T follicular helper cell (primary cell): ENCODE measurements around the gene ZBTB11.
"Not testable (repeated sequence)": the region's sequence is repeated elsewhere in the genome, so short reads cannot be mapped to it uniquely, and the experiment has no call there.

Experiments used
- DNase-seq: peaks from one replicate; pipeline ENCODE4 v3.0.0-alpha.2; 2020; ENCODE audit warnings: low read depth

Gene ZBTB11

DNA sequence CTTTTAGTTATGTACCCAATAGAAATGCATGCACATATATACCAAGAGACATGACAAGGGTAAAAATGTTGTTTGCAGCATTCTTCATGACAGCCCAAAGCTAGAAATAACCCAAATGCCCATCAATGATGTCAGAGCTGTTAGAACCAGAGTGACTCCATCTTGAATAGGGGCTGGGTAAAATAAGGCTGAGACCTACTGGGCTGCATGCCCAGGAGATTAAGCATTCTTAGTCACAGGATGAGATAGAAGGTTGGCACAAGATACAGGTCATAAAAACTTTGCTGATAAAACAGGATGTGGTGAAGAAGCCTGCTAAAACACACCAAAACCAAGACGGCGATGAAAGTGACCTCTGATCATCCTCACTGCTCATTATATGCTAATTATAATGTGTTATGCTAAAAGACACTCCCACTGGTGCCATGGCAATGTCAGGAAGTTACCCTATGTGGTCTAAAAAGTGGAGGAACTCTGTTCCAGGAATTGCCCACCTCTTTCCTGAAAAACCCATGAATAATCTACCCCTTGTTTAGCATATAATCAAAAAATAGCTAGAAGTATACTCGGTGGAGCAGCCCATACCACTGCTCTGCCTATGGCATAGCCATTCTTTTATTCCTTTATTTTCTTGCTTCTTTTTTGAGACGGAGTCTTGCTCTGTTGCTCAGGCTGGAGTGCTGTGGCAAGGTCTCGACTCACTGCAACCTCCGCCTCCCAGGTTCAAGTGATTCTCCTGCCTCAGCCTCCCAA lies 32.9 kb downstream of the ZBTB11 start:
- no peak for DNase-seq

DNA sequence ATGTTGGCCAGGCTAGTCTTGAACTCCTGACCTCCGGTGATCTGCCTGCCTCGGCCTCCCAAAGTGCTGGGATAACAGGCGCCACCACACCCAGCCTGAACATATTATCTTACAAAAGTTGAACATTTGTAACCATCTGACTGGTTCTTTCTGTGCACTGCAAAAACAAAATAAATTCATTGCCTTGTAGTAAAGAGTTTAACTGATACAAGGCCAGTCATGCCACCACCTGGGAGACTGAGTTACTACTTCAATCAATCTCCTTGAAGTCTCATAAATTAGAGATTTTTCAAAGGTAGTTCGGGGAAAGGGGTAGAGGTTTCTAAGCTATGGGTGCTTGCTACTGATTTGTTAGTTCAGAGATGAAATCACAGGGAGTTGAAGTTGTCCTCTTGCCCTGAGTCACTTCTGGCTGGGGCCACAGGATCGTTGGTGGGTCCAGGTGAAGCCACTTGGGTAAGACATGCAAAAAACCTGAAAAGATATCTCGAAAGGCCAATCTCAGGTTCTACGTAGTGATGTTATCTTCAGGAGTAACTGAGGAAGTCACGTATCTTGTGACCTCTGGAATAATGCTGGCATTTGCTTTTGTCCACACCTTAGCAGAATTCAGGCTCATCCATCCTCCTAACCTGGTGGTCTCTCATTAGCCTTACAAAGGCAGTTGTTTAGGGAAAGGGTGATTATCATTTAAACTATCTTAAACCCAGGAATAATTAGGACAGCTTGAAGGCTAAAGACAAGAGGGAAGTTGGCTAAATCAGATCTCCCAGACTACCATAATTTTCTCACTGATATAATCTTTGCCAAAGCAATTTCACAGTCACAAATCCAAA lies 33.7 kb downstream of the ZBTB11 start:
- no peak for DNase-seq

- no peak for DNase-seq
These were observed 34.5 kb downstream of the ZBTB11 start for GRCh38 chr3:101642441-101642840.

DNA sequence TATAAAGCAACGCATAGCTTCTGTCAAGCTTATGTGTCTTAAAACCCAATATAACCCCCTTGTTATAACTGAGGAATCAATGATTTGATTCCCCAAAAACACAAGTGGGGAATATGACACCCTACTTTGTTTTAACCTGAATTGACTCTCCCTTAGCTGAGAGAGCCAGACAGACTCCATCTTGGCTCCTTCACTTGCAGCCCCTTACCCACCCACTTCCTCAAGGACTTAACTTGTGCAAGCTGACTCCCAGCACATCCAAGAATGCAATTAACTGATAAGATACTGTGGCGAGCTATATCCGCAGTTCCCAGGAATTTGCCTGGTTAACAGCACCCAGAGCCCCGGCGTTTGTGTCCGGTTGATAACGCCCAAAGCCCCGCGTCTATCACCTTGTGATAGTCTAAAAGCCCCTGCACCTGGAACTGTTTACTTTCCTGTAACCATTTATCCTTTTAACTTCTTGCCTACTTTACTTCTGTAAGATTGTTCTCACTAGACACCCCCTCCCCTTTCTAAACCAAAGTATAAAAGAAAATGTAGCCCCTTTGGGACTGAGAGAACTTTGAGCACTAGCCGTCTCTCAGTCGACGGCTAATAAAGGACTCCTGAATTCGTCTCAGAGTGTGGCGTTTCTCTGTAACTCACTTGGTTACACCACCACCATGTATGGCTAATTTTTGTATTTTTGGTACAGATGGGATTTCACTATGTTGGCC lies 35.4 kb downstream of the ZBTB11 start:
- not testable (repeated sequence) for DNase-seq

DNA sequence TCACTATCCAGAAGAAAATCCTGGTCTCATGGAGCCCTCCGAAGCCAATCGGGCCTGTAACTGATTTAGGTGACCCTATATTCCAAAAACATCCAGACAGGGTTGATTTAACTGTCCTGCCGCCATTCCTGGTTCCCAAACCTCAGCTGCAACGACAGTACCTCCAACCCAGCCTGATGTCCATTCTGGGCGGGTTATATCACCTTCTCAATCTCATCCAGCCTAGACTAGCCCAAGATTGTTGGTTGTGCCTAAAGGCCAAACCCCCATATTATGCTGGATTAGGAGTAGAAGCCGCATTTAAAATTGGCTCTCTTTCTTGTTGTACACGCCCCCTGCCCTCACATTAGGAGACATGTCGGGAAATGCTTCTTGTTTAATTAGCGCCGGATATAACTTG lies 36.7 kb downstream of the ZBTB11 start:
- no peak for DNase-seq

- no peak for DNase-seq
These were observed 37.5 kb downstream of the ZBTB11 start for GRCh38 chr3:101639280-101639963.

DNA sequence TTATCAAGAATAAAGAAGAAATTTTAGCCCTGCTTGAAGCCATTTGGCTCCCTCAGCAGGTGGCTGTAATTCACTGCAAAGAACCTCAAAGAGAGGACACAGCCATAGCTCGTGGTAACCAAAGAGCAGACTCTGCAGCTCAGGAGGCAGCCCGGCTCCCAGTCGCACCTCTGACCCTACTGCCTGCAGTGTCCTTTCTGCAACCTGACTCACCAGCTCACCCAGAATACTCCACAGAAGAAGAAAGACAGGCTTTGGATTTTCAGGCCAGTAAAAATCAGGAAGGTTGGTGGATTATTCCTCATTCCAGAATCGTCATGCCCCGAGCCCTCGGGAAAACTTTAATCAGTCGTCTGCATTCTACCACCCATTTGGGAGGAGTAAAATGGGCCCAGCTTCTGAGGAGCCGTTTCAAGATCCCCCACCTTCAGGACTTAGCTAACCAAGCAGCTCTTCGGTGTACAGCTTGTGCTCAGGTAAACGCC lies 38.6 kb downstream of the ZBTB11 start:
- DNase-seq, result no peak

- DNase-seq, result no peak
These were observed 39.5 kb downstream of the ZBTB11 start for GRCh38 chr3:101637451-101637850.

DNA sequence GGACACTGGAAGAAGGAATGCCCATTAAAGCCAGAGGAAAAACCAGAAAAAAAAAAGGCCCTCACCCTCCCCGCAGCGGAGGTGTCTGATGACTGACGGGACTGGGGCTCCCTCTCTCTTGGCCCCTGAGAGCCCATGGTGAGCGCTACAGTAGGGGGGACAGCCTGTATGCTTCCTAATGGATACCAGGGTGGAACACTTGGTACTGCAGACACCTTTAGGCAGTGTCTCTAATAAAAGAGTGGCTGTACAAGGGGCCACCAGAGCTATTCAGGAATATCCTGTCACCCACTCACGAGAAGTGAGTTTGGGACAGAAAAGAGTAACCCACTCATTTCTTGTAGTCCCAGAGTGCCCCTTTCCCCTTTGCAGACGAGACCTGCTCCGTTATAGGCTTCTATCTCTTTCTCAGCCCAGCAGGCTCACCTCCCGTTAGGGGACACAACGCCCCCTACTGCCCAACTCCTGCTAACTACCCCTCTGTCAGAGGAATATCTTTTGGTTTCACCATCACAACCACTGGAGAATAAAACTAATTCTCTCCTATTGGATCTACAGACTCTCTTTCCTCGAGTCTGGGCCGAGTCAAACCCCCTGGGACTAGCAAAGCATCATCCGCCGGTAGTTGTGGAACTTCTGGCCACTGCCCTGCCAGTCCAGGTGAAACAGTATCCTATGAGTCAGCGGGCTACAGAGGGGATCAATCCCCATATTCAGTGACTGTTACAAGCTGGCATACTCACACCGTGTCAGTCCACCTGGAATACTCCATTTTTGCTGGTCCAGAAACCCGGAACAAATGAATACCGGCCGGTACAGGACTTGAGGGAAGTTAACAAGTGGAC lies 40.8 kb downstream of the ZBTB11 start:
- DNase-seq, result peak; percentile 47

- no peak for DNase-seq
These were observed 41.6 kb downstream of the ZBTB11 start for GRCh38 chr3:101635345-101635744.

DNA sequence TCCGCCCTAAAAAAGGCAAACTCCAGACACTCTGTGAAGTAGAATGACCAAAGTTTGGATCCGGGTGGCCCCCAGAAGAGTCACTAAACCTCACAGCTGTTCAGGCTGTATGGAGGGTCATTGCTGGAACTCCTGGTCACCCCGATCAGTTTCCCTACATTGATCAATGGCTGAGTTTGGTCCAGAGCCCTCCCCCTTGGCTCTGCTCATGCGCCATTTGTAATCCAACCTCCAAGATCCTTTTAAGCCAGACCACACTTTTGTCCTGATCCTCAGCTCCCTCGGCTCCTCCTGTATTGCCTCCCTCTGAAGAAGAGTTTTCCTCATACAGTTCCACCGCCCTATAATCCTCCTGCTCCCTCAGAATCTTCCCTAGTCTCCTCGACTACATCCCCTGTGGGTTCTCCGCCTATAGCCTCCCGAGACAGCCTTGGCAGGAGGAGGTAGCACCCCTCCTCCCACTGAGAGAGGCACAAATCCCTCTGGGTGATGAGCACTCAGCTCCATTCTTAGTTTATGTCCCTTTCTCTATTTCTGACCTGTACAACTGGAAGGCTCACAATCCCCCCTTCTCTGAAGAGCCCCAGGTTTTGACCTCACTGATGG lies 42.2 kb downstream of the ZBTB11 start:
- DNase-seq, result no peak

DNA sequence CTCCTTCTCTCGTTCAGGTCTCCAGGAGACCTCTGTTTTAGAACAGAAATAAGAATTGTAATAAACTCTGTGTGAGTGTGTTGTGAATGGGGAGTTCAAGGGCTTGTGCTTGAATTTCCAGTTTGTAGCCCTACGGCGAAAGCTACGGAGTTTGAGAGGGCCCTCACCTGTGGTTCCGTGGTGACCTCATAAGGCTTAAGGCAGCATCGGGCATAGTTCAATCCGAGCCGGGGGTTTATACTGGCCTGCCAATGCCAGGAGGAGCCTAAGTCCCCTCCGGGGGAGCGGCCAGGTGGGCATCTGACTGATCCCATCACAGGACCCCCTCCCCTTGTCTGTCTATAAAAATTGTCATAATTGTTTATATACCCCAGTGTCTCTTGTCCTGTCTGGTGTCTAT lies 43.7 kb downstream of the ZBTB11 start:
- no peak for DNase-seq

DNA sequence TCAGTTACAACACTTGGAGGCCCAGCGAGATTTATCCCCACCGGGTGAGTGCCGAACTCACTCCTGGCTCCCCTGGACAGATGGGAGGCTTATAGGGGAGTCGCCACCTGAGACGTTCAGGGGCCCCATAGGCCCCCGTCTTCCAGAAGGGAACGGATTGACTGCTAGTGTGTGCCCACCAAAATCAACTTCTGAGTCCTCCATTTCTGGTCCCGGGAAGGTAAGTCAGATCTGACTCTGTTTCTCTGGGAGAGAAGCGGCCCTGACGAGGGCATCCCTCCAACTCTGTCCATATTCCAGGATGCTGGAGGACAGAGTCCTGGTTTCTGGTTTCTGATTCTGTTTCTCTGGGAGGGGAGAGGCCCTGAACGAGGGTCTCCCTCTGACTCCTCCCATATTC lies 44.3 kb downstream of the ZBTB11 start:
- DNase-seq, result no peak

GRCh38 chr3:101631959-101632358 lies 45.0 kb downstream of the ZBTB11 start:
- not testable (repeated sequence) for DNase-seq

- DNase-seq, result no peak
These were observed 45.7 kb downstream of the ZBTB11 start for GRCh38 chr3:101631098-101631796.

- no peak for DNase-seq
These were observed 47.7 kb downstream of the ZBTB11 start for GRCh38 chr3:101629219-101629618.

DNA sequence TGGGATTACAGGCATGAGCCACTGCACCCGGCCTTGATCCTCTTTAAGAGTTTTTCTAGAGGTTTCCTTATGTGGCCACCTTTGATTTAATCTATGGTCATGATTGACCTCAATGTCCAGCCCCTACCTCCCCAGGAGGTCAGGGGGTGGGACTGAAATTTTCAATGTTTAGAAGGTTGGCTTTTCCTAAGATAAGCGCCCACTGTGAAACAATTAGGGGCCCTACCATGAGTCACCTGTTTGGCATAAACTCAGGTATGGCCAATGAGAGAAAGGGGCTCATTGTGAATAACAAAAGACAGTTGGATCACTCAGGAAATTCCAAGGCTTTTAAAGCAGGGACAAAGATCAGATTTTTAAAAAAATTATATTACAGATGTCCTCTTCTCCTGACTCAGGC lies 51.1 kb downstream of the ZBTB11 start:
- DNase-seq, result no peak

DNA sequence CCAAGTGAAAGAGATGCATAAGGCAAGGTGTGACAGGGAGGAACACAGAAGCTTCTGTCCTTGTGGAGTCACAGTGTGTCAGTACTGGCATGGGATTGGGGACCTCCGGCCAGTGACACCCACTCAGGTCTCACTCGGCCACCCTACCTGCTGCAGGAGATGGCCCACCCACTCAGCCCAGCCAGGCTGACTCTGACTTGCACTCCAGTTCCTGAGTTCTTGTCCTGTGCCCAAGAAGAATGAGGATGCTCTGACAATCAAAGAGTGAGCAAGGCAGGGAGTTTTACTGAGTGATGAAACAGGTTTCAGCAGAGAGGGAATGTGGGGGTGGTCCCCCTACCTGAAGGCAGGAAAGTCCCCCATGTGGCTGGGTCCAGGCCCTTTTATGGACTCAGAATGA lies 52.1 kb downstream of the ZBTB11 start:
- DNase-seq, result no peak

- DNase-seq, result no peak
These were observed 53.3 kb downstream of the ZBTB11 start for GRCh38 chr3:101623656-101624055.

- DNase-seq, result no peak
These were observed 57.2 kb downstream of the ZBTB11 start for GRCh38 chr3:101619734-101620133.
